MM.1S (cell line): Measurements from ENCODE around the gene DMRTA1.
"Not testable (repeated sequence)": the region's sequence is repeated elsewhere in the genome, so short reads cannot be mapped to it uniquely, and the experiment has no call there.

Experiments
- DNase-seq: peaks from one replicate; pipeline ENCODE4 v3.0.0-alpha.2; 2015
- H2AFZ ChIP-seq: fragments of 300-600 bp; sonication (generic); 2 replicates; pipeline ENCODE4 v1.6.0; 2016; ENCODE audit warnings: antibody characterized with exemption, low read length
- H3F3A ChIP-seq: fragments of 300-600 bp; sonication (generic); 2 replicates; pipeline ENCODE4 v1.6.1; 2016; ENCODE audit warnings: mild to moderate bottlenecking, antibody characterized with exemption, low read length, moderate library complexity, mixed read lengths; ENCODE audit not compliant: insufficient read depth
- H3K27ac ChIP-seq: fragments of 300-600 bp; sonication (generic); 2 replicates; pipeline ENCODE4 v1.5.1; 2016; ENCODE audit warnings: mild to moderate bottlenecking, low read length
- H3K27me3 ChIP-seq: fragments of 300-600 bp; sonication (generic); replicated peaks from 2 replicates; pipeline ENCODE4 v1.6.0; 2016; ENCODE audit warnings: low read length; ENCODE audit not compliant: insufficient read depth
- H3K36me3 ChIP-seq: fragments of 300-600 bp; sonication (generic); replicated peaks from 2 replicates; pipeline ENCODE4 v1.6.1; 2016; ENCODE audit warnings: mild to moderate bottlenecking, low read length, mixed read lengths; ENCODE audit not compliant: insufficient read depth
- H3K4me1 ChIP-seq: fragments of 300-600 bp; sonication (generic); 2 replicates; pipeline ENCODE4 v1.6.1; 2016; ENCODE audit warnings: low read length, mixed read lengths
- H3K4me2 ChIP-seq: fragments of 300-600 bp; sonication (generic); 2 replicates; pipeline ENCODE4 v1.6.0; 2016; ENCODE audit warnings: low read depth, low read length
- H3K4me3 ChIP-seq: fragments of 300-600 bp; sonication (generic); 2 replicates; pipeline ENCODE4 v1.5.1; 2016; ENCODE audit warnings: low read length, mixed read lengths
- H3K79me2 ChIP-seq: fragments of 300-600 bp; sonication (generic); 2 replicates; pipeline ENCODE4 v1.6.1; 2016; ENCODE audit warnings: mixed run types, low read length, mixed read lengths
- H3K9ac ChIP-seq: fragments of 300-600 bp; sonication (generic); 2 replicates; pipeline ENCODE4 v1.6.1; 2016; ENCODE audit warnings: low read length, mixed read lengths
- H3K9me2 ChIP-seq: fragments of 300-600 bp; sonication (generic); replicated peaks from 2 replicates; pipeline ENCODE4 v1.6.1; 2016; ENCODE audit warnings: mild to moderate bottlenecking, low read length, mixed read lengths; ENCODE audit not compliant: insufficient read depth
- H3K9me3 ChIP-seq: fragments of 300-600 bp; sonication (generic); replicated peaks from 2 replicates; pipeline ENCODE4 v1.6.1; 2016; ENCODE audit warnings: mild to moderate bottlenecking, low read length, mixed read lengths; ENCODE audit not compliant: insufficient read depth
- H4K20me1 ChIP-seq: fragments of 300-600 bp; sonication (generic); 2 replicates; pipeline ENCODE4 v1.6.1; 2016; ENCODE audit warnings: mild to moderate bottlenecking, low read length, moderate library complexity, mixed read lengths; ENCODE audit not compliant: insufficient read depth
- EZH2 ChIP-seq: fragments of 300-600 bp; sonication (generic); optimal IDR thresholded peaks from 2 replicates; pipeline ENCODE3; 2017; ENCODE audit warnings: low read depth, mild to moderate bottlenecking, antibody characterized with exemption, low read length, mixed read lengths
- EZH2phosphoT487 ChIP-seq: fragments of 300-600 bp; sonication (generic); IDR thresholded peaks from 2 replicates; pipeline ENCODE4 v1.6.1; 2018; ENCODE audit warnings: antibody characterized with exemption, low read length
- TF ChIP-seq, protein P1 (sequence below): fragments of 300-600 bp; sonication (generic); IDR thresholded peaks from 2 replicates; pipeline ENCODE4 v1.5.1; 2016; ENCODE audit warnings: antibody characterized with exemption, low read length, mixed read lengths

DMRTA1 gene

DNA sequence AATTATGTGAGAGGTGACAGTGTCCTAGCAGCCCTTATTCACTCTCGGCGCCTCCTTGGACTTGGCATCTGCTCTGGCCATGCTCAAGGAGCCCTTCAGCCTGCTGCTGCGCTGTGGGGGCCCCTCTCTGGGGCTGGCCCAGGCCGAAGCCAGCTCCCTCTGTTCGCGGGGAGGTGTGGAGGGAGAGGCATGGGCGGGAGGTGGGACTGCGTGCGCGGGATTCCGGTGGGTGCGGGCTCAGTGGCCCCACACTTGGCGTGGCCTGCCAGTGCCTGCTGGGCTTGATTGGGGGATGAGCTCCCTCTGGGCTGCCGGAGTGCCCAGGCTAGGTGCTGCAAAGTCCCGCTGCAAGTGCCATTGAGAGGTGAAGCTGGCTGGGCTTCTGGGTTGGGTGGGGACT lies 12.9 kb upstream of the DMRTA1 start:
- Histone ChIP-seq H3K4me2 (no peak overlapping the region), H3K27ac (no peak overlapping the region), H3K27me3 (no peaks in the 10 kb centered on the region), H2AFZ (no peak overlapping the region), H3K9me2 (no peaks in the 10 kb centered on the region), H3K4me3 (no peak overlapping the region), H3K36me3 (no peaks in the 10 kb centered on the region), H3F3A (no peaks in the 10 kb centered on the region), H3K9ac (no peak overlapping the region), H3K79me2 (no peaks in the 10 kb centered on the region), H3K4me1 (no peaks in the 10 kb centered on the region), H4K20me1 (no peaks in the 10 kb centered on the region), H3K9me3 (no peaks in the 10 kb centered on the region)
- TF ChIP-seq EZH2phosphoT487 (no peak), EZH2 (no peak)
- TF ChIP-seq, protein P1, sequence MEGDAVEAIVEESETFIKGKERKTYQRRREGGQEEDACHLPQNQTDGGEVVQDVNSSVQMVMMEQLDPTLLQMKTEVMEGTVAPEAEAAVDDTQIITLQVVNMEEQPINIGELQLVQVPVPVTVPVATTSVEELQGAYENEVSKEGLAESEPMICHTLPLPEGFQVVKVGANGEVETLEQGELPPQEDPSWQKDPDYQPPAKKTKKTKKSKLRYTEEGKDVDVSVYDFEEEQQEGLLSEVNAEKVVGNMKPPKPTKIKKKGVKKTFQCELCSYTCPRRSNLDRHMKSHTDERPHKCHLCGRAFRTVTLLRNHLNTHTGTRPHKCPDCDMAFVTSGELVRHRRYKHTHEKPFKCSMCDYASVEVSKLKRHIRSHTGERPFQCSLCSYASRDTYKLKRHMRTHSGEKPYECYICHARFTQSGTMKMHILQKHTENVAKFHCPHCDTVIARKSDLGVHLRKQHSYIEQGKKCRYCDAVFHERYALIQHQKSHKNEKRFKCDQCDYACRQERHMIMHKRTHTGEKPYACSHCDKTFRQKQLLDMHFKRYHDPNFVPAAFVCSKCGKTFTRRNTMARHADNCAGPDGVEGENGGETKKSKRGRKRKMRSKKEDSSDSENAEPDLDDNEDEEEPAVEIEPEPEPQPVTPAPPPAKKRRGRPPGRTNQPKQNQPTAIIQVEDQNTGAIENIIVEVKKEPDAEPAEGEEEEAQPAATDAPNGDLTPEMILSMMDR, result no peak
- DNase-seq, result no peak

DNA sequence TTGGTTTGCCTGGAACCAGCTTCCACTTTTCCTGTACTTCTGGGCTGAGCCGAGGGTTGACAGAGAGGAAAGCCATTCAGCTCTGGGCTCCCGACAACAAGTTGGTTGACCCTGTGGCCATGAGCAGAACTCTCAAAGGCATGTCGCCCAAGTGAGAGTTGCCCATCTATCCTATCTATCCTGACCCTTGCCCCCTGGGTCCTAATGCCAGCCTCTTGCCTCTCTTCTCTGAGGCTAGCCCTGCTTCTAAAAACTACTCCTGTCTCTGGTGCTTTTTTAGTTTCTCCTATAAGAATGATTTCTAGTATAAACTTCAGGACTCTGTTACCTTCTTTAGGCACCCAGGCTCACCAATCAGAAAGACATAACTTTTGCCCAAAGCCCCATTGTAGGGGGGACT lies 11.4 kb upstream of the DMRTA1 start:
- not testable (repeated sequence) for H3K36me3 ChIP-seq, H4K20me1 ChIP-seq, H3K9me3 ChIP-seq, H3K4me1 ChIP-seq, H3K79me2 ChIP-seq, H3K27ac ChIP-seq, H3K4me3 ChIP-seq, DNase-seq, H2AFZ ChIP-seq, H3K27me3 ChIP-seq, H3F3A ChIP-seq, H3K4me2 ChIP-seq, H3K9me2 ChIP-seq, H3K9ac ChIP-seq

DNA sequence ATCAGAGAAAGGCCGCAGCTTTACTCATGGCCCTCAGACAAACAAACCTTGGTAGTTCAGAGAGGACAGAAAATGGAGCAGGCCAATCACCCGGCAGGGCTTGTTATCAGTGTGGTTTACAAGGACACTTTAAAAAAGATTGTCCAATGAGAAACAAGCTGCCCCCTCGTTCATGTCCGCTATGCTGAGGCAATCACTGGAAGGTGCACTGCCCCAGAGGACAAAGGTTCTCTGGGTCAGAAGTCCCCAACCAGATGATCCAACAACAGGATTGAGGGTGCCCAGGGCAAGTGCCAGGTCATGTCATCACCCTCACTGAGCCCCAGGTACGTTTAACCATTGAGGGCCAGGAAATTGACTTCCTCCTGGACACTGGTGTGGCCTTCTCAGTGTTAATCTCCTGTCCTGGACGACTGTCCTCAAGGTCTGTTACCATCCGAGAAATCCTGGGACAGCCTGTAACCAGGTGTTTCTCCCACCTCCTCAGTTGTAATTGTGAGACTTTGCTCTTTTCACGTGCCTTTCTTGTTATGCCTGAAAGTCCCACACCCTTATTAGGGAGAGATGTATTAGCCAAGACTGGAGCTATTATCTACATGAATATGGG lies 9.1 kb upstream of the DMRTA1 start:
- not testable (repeated sequence) for H3K79me2 ChIP-seq, H3K9me2 ChIP-seq, H4K20me1 ChIP-seq, H3K4me1 ChIP-seq, H3K27me3 ChIP-seq, H3K4me3 ChIP-seq, DNase-seq, H3K27ac ChIP-seq, H3K4me2 ChIP-seq, H2AFZ ChIP-seq, H3K36me3 ChIP-seq, H3K9me3 ChIP-seq, H3F3A ChIP-seq, H3K9ac ChIP-seq

DNA sequence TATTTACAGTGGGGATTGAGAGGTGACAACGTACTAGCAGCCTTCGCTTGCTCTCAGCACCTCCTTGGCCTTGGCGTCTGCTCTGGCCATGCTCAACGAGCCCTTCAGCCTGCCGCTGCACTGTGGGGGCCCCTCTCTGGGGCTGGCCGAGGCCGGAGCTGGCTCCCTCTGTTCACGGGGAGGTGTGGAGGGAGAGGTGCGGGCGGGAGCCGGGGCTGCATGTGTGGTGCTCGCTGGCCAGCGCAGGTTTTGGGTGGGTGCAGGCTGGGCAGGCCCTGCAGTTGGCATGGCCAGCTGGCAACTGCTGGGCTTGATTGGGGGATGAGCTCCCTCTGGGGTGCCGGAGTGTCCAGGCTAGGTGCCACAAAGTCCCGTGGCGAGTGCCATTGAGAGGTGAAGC lies 5.8 kb upstream of the DMRTA1 start:
- H3K4me3 ChIP-seq, result no peak overlapping the region
- no peaks in the 10 kb centered on the region for H3K4me1 ChIP-seq
- no peaks in the 10 kb centered on the region for H3K9me3 ChIP-seq
- no peak for DNase-seq
- no peaks in the 10 kb centered on the region for H3K36me3 ChIP-seq
- no peak overlapping the region for H3K9ac ChIP-seq
- no peaks in the 10 kb centered on the region for H3F3A ChIP-seq
- H2AFZ ChIP-seq, result no peak overlapping the region
- no peaks in the 10 kb centered on the region for H4K20me1 ChIP-seq
- H3K9me2 ChIP-seq, result no peaks in the 10 kb centered on the region
- TF ChIP-seq, protein P1, result no peak
- TF ChIP-seq EZH2 (no peak), EZH2phosphoT487 (no peak)
- no peaks in the 10 kb centered on the region for H3K27me3 ChIP-seq
- no peaks in the 10 kb centered on the region for H3K79me2 ChIP-seq
- H3K27ac ChIP-seq, result no peak overlapping the region
- no peak overlapping the region for H3K4me2 ChIP-seq
